DND-41 (cell line): Measurements from ENCODE around the gene LRFN2.

ENCODE experiments used
- ATAC-seq: fragments of 200-7000 bp; cut with Tn5 transposase; 3 replicates; pipeline ENCODE4 v1.9.1; 2021; ENCODE audit warnings: low read depth; ENCODE audit not compliant: insufficient read depth
- DNase-seq: peaks from one replicate; pipeline ENCODE4 v3.0.0-alpha.2; 2020
- H2AFZ ChIP-seq: 2 replicates; pipeline ENCODE4 v1.6.0; 2012; ENCODE audit warnings: low read depth, low read length
- H3K27ac ChIP-seq: 2 replicates; pipeline ENCODE4 v1.5.1; 2012; ENCODE audit warnings: low read length, inconsistent platforms
- H3K27me3 ChIP-seq: fragments of 200-600 bp; sonication (generic); 2 replicates; pipeline ENCODE4 v1.6.0; 2012; ENCODE audit warnings: low read length, mild to moderate bottlenecking, inconsistent platforms; ENCODE audit not compliant: insufficient read depth, poor library complexity
- H3K36me3 ChIP-seq: 2 replicates; pipeline ENCODE4 v1.5.1; 2012; ENCODE audit warnings: low read length, inconsistent platforms; ENCODE audit not compliant: insufficient read depth
- H3K4me1 ChIP-seq: 2 replicates; pipeline ENCODE4 v1.5.1; 2012; ENCODE audit warnings: mild to moderate bottlenecking, low read length; ENCODE audit not compliant: insufficient read depth
- H3K4me2 ChIP-seq: 2 replicates; pipeline ENCODE4 v1.6.0; 2012; ENCODE audit warnings: mild to moderate bottlenecking, moderate library complexity, low read length, inconsistent platforms; ENCODE audit not compliant: insufficient read depth
- H3K4me3 ChIP-seq, 2 experiments: fragments of 200-600 bp in 1 of 2; shearing (Covaris generic) in 1 of 2; 2 replicates each; pipeline ENCODE4 v1.5.1; 2012 to 2016; ENCODE audit warnings: inconsistent platforms in 2 of 2, low read length in 2 of 2, mild to moderate bottlenecking in 2 of 2, low read depth in 1 of 2, moderate library complexity in 1 of 2
- H3K79me2 ChIP-seq: 2 replicates; pipeline ENCODE4 v1.6.0; 2012; ENCODE audit warnings: low read length, inconsistent platforms; ENCODE audit not compliant: insufficient read depth
- H3K9ac ChIP-seq: 2 replicates; pipeline ENCODE4 v1.6.0; 2012; ENCODE audit warnings: low read depth, mild to moderate bottlenecking, inconsistent platforms, low read length, moderate library complexity
- H3K9me3 ChIP-seq: 2 replicates; pipeline ENCODE4 v1.5.1; 2012; ENCODE audit warnings: low read length, moderate library complexity, mild to moderate bottlenecking, inconsistent platforms; ENCODE audit not compliant: insufficient read depth, severe bottlenecking
- H4K20me1 ChIP-seq: 2 replicates; pipeline ENCODE4 v1.6.0; 2012; ENCODE audit warnings: low read length; ENCODE audit not compliant: insufficient read depth
- CTCF ChIP-seq: IDR thresholded peaks from 2 replicates; pipeline ENCODE4 v1.5.1; 2012; ENCODE audit warnings: borderline replicate concordance, low read length, moderate library complexity, mild to moderate bottlenecking; ENCODE audit not compliant: poor library complexity, severe bottlenecking; ENCODE audit errors: extremely low read depth
- EZH2 ChIP-seq: IDR thresholded peaks from 3 replicates; pipeline ENCODE4 v1.6.1; 2012; ENCODE audit warnings: borderline replicate concordance, low read depth, mild to moderate bottlenecking, moderate library complexity, low read length, inconsistent platforms; ENCODE audit not compliant: severe bottlenecking

LRFN2 gene

GRCh38 chr6:40509716-40510260 is 77.4 kb downstream of the LRFN2 start:
- DNase-seq (no peak), ATAC-seq (no peak)
- no peaks in the 10 kb centered on the region for H3K36me3 ChIP-seq
- H4K20me1 ChIP-seq = no peaks in the 10 kb centered on the region
- no peaks in the 10 kb centered on the region for H3K79me2 ChIP-seq
- H3K4me3 ChIP-seq = no peak overlapping the region
- H2AFZ ChIP-seq = no peak overlapping the region
- no peak overlapping the region for H3K9ac ChIP-seq
- H3K4me1 ChIP-seq = no peaks in the 10 kb centered on the region
- H3K27me3 ChIP-seq = no peaks in the 10 kb centered on the region
- no peaks in the 10 kb centered on the region for H3K9me3 ChIP-seq
- no peak overlapping the region for H3K27ac ChIP-seq
- TF ChIP-seq EZH2 (no peak), CTCF (no peak)
- no peak overlapping the region for H3K4me2 ChIP-seq

- H3K4me1 ChIP-seq = no peaks in the 10 kb centered on the region
- H3K79me2 ChIP-seq = no peaks in the 10 kb centered on the region
- H2AFZ ChIP-seq = no peak overlapping the region
- TF ChIP-seq CTCF = no peak
- no peak for TF ChIP-seq EZH2
- H3K27me3 ChIP-seq = no peaks in the 10 kb centered on the region
- H3K4me3 ChIP-seq = no peak overlapping the region
- no peak overlapping the region for H3K27ac ChIP-seq
- no peak for DNase-seq
- H3K9ac ChIP-seq = no peak overlapping the region
- no peaks in the 10 kb centered on the region for H3K9me3 ChIP-seq
- H4K20me1 ChIP-seq = no peaks in the 10 kb centered on the region
- no peak overlapping the region for H3K4me2 ChIP-seq
- H3K36me3 ChIP-seq = no peaks in the 10 kb centered on the region
- no peak for ATAC-seq
Measured at GRCh38 chr6:40509086-40509485, 78.1 kb downstream of the LRFN2 start.

- DNase-seq = no peak
Measured at GRCh38 chr6:40506954-40507353, 80.2 kb downstream of the LRFN2 start.

More at GRCh38 chr6:40506954-40507353, 80.2 kb downstream of the LRFN2 start:
- no peak for TF ChIP-seq CTCF
- Histone ChIP-seq H3K9ac (no peak overlapping the region), H4K20me1 (no peaks in the 10 kb centered on the region), H3K4me3 (no peak overlapping the region), H3K9me3 (no peaks in the 10 kb centered on the region), H3K4me1 (no peaks in the 10 kb centered on the region), H3K4me2 (no peak overlapping the region), H2AFZ (no peak overlapping the region), H3K36me3 (no peaks in the 10 kb centered on the region), H3K79me2 (no peaks in the 10 kb centered on the region), H3K27ac (no peak overlapping the region), H3K27me3 (no peaks in the 10 kb centered on the region)
- ATAC-seq = no peak
